GM21786 (cell line): ENCODE results near the gene VIL1.

Source experiments
- ATAC-seq: cut with Tn5 transposase; IDR thresholded peaks from one replicate; pipeline ENCODE4 v1.9.1; 2021; ENCODE audit not compliant: unreplicated experiment

VIL1 gene

DNA sequence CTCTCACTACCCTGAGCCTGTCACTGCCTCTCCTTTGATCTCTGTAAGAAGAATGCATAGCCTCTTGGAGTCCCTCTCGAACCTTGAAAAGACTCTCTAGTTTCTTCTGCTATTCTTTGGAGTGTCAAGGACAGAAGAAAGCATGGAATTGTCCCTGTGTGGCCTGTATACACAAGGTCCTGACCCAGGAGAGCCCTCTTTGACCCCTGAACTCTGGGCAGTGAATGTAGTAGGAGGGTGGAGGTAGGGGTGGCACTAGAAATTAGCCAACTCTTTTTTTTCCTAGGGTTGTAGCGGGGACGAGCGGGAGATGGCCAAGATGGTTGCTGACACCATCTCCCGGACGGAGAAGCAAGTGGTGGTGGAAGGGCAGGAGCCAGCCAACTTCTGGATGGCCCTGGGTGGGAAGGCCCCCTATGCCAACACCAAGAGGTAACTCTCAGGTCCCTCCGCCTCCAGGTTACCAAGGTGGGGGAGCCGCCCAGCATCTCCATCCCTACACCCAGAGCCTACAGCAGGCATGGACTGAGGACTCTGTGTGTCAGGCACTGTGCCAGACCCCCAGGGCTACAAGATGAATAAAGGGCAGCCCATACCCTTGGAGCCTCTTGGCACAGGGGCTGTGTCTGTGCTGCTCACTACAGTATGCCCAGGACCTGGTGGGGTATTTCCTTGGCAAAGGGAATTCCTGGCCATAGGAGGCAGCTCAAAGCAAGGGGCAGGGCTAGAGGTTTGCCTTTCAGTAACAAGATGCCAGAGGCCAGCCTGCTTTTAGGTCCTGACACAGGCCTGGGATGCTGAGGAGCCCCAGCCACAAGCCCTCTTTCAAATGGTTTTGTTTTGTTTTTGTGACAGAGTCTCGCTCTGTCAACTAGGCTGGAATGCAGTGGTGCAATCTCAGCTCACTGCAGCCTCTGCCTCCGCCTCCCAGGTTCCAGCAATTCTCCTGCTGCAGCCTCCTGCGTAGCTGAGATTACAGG is 16.4 kb downstream of the VIL1 start:
- no peak for ATAC-seq

DNA sequence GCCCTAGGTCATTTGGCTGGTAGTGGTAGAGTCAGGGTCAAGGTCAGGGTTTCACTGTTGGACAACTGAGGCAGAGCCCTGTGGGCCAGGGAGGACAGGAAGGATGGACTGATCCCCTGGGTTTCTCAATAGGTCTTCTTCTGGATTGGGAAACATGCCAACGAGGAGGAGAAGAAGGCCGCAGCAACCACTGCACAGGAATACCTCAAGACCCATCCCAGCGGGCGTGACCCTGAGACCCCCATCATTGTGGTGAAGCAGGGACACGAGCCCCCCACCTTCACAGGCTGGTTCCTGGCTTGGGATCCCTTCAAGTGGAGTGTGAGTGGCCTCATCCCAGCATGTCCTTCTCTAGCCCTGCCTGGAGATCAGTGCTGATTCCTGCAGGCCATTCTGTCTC is 18.1 kb downstream of the VIL1 start:
- no peak for ATAC-seq

DNA sequence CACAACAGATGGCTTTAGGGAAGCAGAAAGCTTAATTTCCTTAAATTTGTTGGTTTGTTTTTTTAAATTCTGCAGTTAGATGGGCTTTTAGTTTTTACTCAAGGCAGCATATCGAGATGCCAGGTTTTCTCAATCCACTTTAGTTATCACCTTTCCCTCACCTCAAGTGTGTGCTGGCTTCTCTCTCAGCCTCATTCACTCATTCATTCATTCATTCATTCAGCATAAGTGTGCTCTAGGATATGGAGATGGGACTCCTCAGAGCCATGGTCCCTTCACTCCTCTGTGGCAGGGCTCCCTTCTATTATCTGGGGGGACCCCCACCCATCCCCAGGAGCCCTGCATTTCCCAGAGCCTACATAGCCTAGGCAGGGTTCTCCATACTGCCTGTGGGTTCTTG is 19.0 kb downstream of the VIL1 start:
- ATAC-seq: no peak

DNA sequence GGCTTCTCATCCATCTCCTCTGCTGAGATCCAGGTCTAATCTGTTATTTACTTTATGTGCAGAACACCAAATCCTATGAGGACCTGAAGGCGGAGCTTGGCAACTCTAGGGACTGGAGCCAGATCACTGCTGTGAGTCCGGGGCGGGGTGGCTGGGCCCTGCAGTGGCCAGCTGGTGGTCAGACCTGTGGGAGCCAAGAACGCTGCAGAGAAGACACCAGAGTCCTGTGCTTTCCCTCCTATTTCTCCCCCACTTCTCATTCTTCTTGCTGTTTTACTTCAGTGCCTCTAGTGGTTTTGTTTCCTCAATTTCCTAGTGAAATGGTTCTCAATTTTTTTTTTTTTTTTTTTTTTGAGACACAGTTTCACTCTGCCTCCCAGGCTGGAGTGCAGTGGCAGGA is 19.7 kb downstream of the VIL1 start:
- no peak for ATAC-seq

DNA sequence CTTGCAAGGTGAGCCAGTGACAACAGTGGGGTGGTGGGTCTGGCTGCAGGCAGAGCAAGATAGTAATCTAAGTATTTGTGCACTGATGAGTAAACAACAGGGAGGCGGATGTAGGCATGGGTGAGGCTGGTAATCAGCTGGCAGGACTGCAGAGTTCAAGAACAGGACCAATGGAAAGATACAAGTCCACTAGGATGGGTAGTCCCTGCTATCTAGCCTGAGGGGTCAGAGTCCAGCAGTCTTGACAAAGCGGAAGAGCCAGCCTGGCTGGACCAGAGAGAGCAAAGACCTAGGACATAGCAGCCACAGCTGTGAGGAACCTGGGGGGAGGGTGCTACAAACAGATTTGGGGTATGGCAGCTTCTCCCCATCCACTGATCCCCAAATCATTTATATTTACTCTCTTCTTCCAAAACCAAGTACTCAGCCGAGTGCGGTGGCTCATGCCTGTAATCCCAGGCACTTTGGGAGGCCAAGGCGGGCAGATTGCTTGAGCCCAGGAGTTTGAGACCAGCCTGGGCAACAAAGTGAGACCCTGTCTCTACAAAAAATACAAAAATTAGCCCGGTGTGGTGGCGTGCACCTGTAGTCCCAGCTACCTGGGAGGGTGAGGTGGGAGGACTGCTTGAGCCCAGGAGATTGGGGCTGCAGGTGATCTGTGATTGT is 25.9 kb downstream of the VIL1 start:
- no peak for ATAC-seq

DNA sequence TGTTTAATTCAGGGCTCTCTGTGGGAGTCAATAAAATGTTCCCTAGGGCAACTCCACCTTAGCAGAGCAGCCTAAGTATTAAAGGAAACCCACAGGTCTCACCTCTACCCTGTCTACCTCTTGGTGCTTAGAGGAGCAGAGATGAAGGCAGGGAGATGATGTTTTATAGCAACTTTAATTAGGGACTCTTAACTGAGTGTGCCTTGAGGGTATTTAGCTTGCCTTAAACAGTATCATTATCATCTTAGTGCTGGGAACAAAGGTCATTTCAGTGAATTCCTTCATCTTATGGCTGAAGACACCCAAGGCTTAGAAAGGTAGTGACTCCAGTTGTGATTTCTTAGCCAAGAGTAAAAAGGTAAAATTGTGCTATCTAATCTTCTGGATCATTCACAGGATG is 26.7 kb downstream of the VIL1 start:
- ATAC-seq: no peak

DNA sequence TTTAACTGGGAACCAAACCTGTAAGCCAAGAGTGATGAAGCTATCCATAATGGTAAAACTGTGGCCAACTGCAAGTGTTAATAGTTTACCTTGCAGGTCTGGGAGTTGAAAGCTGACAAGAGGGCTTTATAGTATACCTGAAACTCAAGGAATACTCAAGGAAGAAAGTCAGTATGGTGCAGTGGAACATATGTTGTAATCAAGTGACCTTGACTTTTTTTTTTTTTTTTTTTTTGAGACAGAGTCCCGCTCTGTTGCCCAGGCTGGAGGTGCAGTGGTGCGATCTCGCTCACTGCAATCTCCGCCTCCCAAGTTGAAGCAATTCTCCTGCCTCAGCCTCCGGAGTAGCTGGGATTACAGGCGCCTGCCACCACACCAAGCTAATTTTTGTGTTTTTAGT is 27.6 kb downstream of the VIL1 start:
- no peak for ATAC-seq

DNA sequence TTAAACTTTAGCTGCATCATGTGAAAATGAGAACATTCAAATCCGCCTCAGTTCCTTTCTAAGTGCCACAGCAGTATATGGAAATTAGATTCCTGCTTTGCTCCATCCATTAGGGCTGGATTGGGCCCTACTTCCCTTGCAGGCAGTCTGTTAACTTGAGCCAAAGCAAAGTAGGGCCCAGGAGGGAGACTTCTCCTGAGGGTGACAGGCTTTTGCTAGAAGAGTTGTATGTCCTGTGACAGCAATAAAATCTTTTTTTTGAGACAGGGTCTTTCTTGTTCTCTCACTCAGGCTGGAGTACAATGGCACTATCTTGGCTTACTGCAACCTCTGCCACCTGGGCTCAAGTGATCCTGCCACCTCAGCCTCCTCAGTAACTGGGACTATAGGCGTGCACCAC is 28.1 kb downstream of the VIL1 start:
- ATAC-seq: no peak

DNA sequence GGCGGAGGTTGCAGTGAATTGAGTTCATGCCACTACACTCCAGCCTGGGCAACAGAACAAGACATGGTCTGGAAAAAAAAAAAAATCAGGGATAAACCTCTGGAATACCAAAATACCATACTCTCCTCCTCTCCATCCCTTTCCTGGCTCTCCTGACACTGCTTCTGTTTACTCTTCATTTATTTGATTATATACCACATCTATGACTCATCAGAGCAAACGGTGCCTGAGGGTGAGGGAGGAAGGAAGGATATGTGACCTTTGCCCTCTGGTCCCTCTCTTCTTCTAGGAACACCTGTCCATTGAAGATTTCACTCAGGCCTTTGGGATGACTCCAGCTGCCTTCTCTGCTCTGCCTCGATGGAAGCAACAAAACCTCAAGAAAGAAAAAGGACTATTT is 30.0 kb downstream of the VIL1 start:
- no peak for ATAC-seq

DNA sequence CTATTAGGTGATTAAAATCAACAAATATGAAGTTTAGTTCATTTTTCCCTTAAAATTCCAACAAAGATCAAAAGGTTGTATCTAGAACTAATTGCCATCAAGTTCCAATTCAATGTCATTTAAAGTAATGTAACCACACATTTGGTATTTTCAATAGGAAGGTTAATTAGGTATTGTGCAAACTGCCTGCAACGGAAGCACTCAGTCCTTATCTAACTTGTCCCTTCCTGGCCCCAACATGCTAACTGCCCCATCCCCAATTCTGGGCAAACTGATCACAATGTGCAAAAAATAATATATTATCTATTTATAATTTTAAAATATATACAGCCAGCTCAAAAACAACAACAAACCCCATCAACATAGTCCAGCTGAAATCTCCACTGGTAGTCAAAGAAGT is 33.2 kb downstream of the VIL1 start:
- ATAC-seq: no peak

DNA sequence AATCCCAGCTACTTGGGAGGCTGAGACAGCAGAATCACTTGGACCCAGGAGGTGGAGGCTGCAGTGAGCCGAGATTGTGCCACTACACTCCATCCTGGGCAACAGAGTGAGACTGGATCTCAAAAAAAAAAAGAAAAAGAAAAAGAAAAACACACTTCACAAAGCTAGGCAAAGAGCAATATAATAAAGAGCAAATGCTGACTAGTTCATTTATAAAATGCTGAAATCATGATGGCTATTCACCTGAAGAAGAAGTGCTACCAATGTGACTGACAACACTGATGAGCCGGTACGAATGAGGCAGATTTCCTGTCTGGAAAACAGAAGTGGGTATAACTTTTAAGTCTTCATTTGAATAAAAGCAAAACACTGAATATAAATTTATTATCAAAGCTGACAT is 37.9 kb downstream of the VIL1 start:
- no peak for ATAC-seq

DNA sequence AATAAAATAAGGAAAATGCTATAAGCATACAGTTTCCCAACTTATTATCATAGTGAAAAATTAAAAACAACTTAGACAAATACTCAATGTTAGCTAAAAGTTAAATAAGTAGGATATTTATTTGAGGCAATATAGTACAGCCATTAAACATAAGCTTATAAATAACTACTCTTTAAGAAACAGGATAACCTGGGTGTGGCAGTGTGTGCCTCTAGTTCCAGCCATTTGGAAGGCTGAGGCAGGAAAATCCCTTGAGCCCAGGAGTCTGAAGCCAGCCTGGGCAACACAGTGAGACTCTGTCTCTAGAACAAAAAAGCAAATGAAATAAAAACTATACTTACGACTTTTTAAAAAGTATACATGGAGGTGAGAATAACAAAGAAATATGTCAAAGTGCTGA is 39.7 kb downstream of the VIL1 start:
- ATAC-seq: no peak

DNA sequence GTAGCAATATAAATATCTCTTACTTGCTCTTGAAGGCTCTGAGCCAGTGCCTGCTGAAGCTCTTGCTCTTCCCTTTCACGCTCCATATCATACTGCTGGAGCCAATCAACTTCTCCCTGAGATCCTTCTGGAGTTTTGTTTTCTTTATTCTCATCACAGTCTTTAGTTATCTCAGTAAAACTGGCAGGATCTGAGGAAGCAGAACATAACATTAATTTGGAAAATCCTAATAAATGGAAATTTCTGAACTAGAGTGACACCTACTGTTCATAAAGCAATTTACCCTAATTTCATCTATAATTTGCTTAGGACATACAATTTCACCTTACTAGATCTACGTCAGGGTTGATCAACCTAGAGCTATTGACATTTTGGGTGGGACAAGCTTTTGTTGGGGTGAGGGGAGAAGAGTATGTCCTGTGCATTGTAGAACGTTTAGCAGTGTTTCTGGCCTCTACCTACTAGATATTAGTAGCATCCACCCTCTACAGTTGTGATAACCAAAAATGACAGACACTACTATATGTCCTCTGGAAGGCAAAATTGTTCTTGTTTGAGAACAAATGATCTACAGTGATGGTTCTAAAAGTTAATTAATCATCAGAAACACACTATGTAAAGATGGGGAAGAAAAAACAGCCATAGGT is 47.2 kb downstream of the VIL1 start:
- ATAC-seq: no peak

DNA sequence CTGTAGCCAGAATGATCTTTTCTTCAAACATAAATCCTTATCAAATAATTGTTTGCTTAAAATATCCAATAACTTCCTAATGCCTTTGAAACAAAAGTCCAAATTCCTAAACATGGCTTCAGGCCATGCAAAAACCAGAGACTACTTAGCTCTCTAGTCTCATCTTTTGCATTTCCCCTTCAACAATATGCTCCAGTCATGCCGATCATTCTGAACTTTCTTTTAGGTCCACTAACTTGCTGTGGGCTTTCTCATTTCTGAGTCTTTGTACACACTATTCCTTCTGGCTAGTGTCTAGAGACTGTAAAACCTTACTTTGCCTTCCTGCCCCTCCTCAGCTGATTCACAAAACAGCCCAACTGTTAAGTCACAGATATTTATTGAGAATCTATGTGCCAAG is 51.5 kb downstream of the VIL1 start:
- no peak for ATAC-seq

DNA sequence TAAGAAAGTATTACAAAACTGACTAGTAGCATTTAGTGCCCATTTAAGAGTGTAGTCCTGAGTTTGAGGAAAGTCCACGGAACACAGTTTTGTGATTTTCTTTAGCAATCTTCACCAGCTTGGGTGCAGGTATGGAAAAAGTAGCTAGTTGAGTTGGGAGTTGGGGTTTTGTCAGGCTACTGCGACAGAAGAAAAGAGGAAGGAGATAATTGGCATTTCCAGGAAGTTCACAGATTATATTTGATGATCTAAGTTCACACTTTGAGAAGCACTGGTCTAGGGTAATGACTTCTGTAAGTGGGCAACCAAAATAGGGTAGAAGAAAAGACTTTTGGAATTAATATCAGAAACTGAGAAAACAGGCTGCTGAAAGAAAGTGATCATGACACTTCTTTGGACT is 52.1 kb downstream of the VIL1 start:
- ATAC-seq: no peak

DNA sequence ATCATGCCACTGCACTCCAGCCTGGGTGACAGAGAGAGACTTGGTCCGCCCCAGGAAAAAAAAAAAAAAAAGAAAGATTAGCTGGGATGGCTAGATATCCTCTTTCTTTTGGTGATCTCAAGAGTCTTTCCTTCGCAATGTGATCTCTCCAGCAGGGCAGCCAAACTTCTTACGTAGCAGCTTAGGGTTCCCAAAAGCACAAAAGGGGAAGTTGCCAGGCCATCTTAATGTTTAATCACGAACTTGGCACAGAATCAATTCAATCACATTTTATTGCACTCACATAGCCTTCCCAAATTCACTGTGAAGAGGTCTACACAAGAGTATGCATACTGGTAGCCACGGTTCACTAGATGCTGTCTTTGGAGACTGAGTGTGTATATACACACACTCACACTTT is 53.1 kb downstream of the VIL1 start:
- no peak for ATAC-seq

DNA sequence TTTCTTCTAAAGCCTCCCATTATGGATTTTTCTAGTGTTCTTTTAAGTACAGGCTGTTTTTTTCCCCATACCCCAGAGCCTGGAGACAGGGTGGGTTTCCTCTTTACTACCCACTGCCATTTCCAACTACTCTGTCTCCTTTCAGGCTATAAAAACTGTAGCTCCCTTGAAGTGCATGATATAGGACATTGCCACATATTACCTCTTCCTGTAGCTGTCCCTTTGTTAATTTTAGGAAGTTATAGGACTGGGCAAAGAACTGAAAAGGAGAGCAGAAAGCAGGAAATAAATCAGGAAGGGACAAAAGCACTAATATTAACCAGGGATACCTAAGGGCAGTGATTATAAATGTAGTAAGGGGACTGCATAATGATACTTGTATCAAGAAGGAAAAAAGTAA is 54.1 kb downstream of the VIL1 start:
- no peak for ATAC-seq

DNA sequence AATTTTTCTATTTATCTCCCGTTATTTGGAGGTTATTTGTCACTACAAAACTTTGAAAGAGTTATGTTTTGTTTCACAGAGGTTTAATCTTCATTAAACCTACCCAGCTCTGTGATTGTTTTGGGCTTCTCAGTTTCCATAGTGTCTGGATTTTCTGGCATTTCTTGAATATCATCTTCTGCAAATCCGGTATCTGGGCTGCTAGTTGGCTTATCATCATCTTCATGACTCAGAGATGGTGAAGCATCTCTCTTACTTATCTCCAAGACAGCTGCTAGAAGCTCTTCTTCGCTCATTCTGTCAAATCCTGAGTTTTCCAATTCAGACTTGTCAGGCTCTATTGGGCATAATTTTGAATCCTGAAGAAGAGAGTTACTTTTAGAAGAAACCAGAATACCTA is 55.6 kb downstream of the VIL1 start:
- no peak for ATAC-seq

DNA sequence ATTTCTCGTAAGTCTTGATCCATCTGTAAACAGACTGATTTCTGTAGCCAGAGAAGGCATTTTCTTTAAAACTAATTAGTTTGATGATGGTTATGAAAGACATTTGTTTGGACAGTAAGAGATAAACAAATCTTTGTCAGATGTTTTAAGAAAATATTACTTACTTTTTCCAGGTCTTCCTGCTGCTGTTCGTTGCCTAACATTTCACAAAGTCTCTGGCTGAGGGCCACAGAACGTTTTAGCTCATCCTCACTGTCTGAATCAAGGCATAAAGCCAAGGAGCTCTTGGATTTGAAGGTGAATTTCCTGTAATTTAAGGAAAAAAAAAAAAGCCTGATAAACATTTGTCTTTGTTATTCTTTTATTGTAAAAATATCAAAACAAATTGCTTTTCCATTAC is 57.8 kb downstream of the VIL1 start:
- no peak for ATAC-seq

DNA sequence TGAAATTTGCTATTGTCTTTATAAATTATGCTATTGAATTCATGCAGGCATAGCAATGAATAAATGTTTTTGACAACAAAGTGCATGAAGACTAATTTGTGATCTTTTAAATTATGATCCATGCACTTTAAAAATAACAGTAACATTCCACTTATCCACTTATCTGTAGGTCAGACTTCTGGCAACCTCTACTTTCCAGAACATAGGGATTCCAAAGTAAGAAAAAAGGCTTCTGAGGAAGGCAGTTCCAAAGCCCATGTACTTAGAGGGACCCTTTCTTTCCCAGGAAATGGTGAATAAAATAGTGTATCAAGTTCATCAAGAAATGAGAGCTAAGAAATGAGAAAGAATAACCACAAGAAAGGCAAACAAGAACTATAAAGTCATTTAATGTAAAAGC is 58.3 kb downstream of the VIL1 start:
- no peak for ATAC-seq

DNA sequence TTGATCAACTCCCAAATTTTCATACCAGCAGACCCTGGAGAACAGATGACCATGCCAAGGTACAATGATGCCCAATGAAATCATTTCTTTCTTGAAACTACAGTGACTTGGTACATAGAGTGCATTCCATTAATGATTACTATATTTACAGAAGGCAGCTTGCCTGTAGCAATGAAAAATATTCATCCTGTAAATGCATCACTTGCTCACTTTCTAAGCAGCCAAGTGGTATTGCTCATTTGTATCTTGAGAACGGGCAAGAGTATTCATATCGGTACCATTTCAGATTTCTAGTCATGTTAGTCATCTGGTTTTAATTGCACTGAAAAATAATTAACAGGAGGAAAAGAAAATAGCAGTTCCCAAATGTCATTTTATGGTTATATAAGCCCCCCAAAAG is 59.6 kb downstream of the VIL1 start:
- no peak for ATAC-seq

DNA sequence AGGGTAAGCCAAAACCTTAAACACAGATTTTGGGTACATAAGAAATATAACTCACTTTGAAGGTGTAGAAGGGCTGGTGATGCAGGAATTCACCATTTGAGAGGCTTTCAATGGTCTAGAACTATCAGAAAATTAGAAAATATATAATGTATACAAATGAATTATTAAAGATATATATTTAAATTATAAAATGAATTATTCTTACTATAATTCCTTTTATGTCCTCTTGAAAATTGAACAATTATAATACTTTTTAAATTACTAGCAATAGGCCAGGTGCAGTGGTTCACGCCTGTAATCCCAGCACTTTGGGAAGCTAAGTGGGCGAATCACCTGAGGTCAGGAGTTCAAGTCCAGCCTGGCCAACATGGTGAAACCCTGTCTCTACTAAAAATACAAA is 60.7 kb downstream of the VIL1 start:
- ATAC-seq: no peak
